Adrenal gland (tissue), 12 donors: ENCODE measurements around the gene DNAH6. TPM values are rescaled to one million over a fixed set of nuclear protein-coding genes. Genes with fewer than 3 reads are reported as not detected.

ENCODE experiments used
- DNase-seq, 7 donors: peaks; one replicate each; pipeline ENCODE4 v3.0.0-alpha.2; 2019 to 2020
- H3K27ac ChIP-seq, 5 donors: fragments of 200-600 bp; sonication (generic) in 4 of 5; 1 replicate in 3 of 5; 2 replicates in 2 of 5; pipeline versions ENCODE4 v1.5.1 to v1.8.0; 2016 to 2020; ENCODE audit warnings: mild to moderate bottlenecking in 1 of 5
- H3K27me3 ChIP-seq: fragments of 200-600 bp; 2 replicates; pipeline ENCODE4 v1.8.0; 2021
- H3K36me3 ChIP-seq, 2 donors: fragments of 200-600 bp; replicated peaks in 1 of 2; 1 replicate in 1 of 2; 2 replicates in 1 of 2; pipeline versions ENCODE4 v1.5.1 to v1.8.0; 2018 to 2022
- H3K4me1 ChIP-seq, 2 donors: fragments of 200-600 bp; replicated peaks in 1 of 2; 1 replicate in 1 of 2; 2 replicates in 1 of 2; pipeline versions ENCODE4 v1.5.1 to v1.8.0; 2018 to 2021
- H3K4me3 ChIP-seq, 4 donors: fragments of 200-600 bp; sonication (generic) in 3 of 4; one replicate each; pipeline ENCODE4 v1.5.1; 2016 to 2018
- H3K9me3 ChIP-seq, 3 donors: fragments of 200-600 bp; sonication (generic) in 1 of 3; replicated peaks in 1 of 3; 1 replicate in 2 of 3; 2 replicates in 1 of 3; pipeline versions ENCODE4 v1.5.1 to v1.8.0; 2016 to 2021
- CTCF ChIP-seq, 6 experiments: fragments of 450-650 bp in 4 of 6; fragments of 200-600 bp in 2 of 6; sonication (generic) in 1 of 6; IDR thresholded peaks; 1 replicate in 5 of 6; 2 replicates in 1 of 6; pipeline versions ENCODE4 v1.5.1 to v1.8.0; 2016 to 2021; ENCODE audit warnings: antibody characterized with exemption in 6 of 6, mild to moderate bottlenecking in 2 of 6, moderate library complexity in 1 of 6
- POLR2A ChIP-seq, 2 donors: fragments of 450-650 bp; IDR thresholded peaks; one replicate each; pipeline ENCODE4 v1.6.1; 2017; ENCODE audit warnings: antibody characterized with exemption in 2 of 2, mild to moderate bottlenecking in 2 of 2, moderate library complexity in 1 of 2
- WGBS, 4 donors: extraction: QIAGEN DNeasy Blood & Tissue Kit in 2 of 4; methylation state at CpG; one replicate each; pipeline versions ENCODE4 v1.1.5 to v1.1.7; 2013 to 2017; 5-methylcytosine and 5-hydroxymethylcytosine counted together
- intact Hi-C, 2 donors: fragments of 100-400 bp; cut with DNase I; formaldehyde crosslinking; loops; one replicate each; pipeline versions ENCODE4 v1.14.1 to v1.15.0; 2022 to 2023
- polyA plus RNA-seq, 3 donors: library from polyadenylated mRNA; stranded (reverse); fragments of 200-250 nt in 2 of 3; fragments of 350-450 nt in 1 of 3; fragmentation: Illumina TruSeq in 1 of 3; extraction: RNeasy Lipid Tissue Mini Kit (QIAGEN cat#74804) in 1 of 3; gene quantifications; one replicate each; pipeline ENCODE4 v1.2.3, GENCODE V29; 2013 to 2014
- total RNA-seq, 9 donors: library from RNA; depleted of rRNA in 4 of 9; stranded (reverse); fragments of >200 nt in 4 of 9; fragments of 120-200 nt in 1 of 9; fragmentation: NEBNext Ultra II Directional in 1 of 9; extraction: Animal tissue kit (Norgen Biotek cat#: 25700) in 1 of 9; gene quantifications; one replicate each; pipeline versions ENCODE4 v1.1.0 to v1.2.4, GENCODE V29; 2013 to 2023
- donor health status: healthy with polysubstance abuse.
- donor health status: Bipolar disorder and iron deficiency.
- donor health status: DM: yes; HTN: yes; CAD: no.
- donor health status: DM: no; HTN: no; CAD: no.
- donor health status: DM: no; HTN: no; CAD: no.
- donor health status: DM: yes; HTN: yes; CAD: no.

Gene DNAH6
- total and polyA plus RNA-seq, 12 donors: 0.06 to 0.74 (median 0.28) TPM

- TF ChIP-seq POLR2A (IDR thresholded peaks at IDR 0.05) (no peak), CTCF (IDR thresholded peaks at IDR 0.05) (no peak)
- intact Hi-C loops: no loop called here
- H3K27ac ChIP-seq: no peak overlapping the region
- no peak overlapping the region for H3K4me3 ChIP-seq
- 78 to 87% (median 85%) methylated on average over 2 of the region's 2 CpGs for WGBS, 4 donors
- no peak for DNase-seq
- no peaks in the 10 kb centered on the region for H3K9me3 ChIP-seq
- H3K36me3 ChIP-seq: no peaks in the 10 kb centered on the region
- no peaks in the 10 kb centered on the region for H3K4me1 ChIP-seq
- H3K27me3 ChIP-seq: no peaks in the 10 kb centered on the region
These were observed 322.3 kb downstream of the DNAH6 start for GRCh38 chr2:84838434-84839145.

GRCh38 chr2:84839851-84840250, 323.6 kb downstream of the DNAH6 start:
- no peak for TF ChIP-seq CTCF (IDR thresholded peaks at IDR 0.05)
- TF ChIP-seq POLR2A (IDR thresholded peaks at IDR 0.05): no peak
- H3K4me3 ChIP-seq: no peak overlapping the region
- 79 to 83% (median 81%) methylated on average over 4 of the region's 4 CpGs for WGBS, 4 donors
- no peak overlapping the region for H3K27ac ChIP-seq
- H3K9me3 ChIP-seq: no peaks in the 10 kb centered on the region
- no peaks in the 10 kb centered on the region for H3K27me3 ChIP-seq
- no peaks in the 10 kb centered on the region for H3K36me3 ChIP-seq
- intact Hi-C loops: no loop called here
- no peak for DNase-seq
- H3K4me1 ChIP-seq: no peaks in the 10 kb centered on the region

GRCh38 chr2:84840306-84840705, 324.0 kb downstream of the DNAH6 start:
- no peak overlapping the region for H3K4me3 ChIP-seq
- DNase-seq: no peak
- H3K9me3 ChIP-seq: no peaks in the 10 kb centered on the region
- no peaks in the 10 kb centered on the region for H3K27me3 ChIP-seq
- no peak overlapping the region for H3K27ac ChIP-seq
- TF ChIP-seq POLR2A (IDR thresholded peaks at IDR 0.05): no peak
- no peak for TF ChIP-seq CTCF (IDR thresholded peaks at IDR 0.05)
- no peaks in the 10 kb centered on the region for H3K36me3 ChIP-seq
- intact Hi-C loops: no loop called here
- H3K4me1 ChIP-seq: no peaks in the 10 kb centered on the region
- 58 to 76% (median 68%) methylated on average over 3 of the region's 3 CpGs for WGBS, 4 donors

GRCh38 chr2:84841577-84841976, 325.3 kb downstream of the DNAH6 start:
- intact Hi-C loops: no loop called here
- TF ChIP-seq POLR2A (IDR thresholded peaks at IDR 0.05): no peak
- TF ChIP-seq CTCF (IDR thresholded peaks at IDR 0.05): no peak
- Histone ChIP-seq H3K9me3 (no peaks in the 10 kb centered on the region), H3K27me3 (no peaks in the 10 kb centered on the region), H3K36me3 (no peaks in the 10 kb centered on the region), H3K4me1 (no peaks in the 10 kb centered on the region), H3K27ac (no peak overlapping the region), H3K4me3 (no peak overlapping the region)
- 84 to 90% (median 85%) methylated on average over 6 of the region's 6 CpGs for WGBS, 4 donors
- DNase-seq: no peak
